AG09319 (cell line): ENCODE measurements around the gene CFAP157.

Experiments
- DNase-seq: peaks from one replicate; pipeline ENCODE4 v3.0.0-alpha.2; 2010; ENCODE audit warnings: low read depth; ENCODE audit errors: extremely low read depth
- CTCF ChIP-seq: IDR thresholded peaks from 2 replicates; pipeline ENCODE4 v1.5.1; 2011; ENCODE audit warnings: low read depth, mild to moderate bottlenecking, inconsistent platforms, low read length, moderate library complexity

The CFAP157 gene

GRCh38 chr9:127700140-127700539, 6.6 kb upstream of the CFAP157 start:
- TF ChIP-seq CTCF, result no peak
- DNase-seq, result no peak

GRCh38 chr9:127700594-127701255, 6.1 kb upstream of the CFAP157 start:
- DNase-seq, result no peak
- no peak for TF ChIP-seq CTCF

GRCh38 chr9:127703289-127703946, 3.4 kb upstream of the CFAP157 start:
- no peak for DNase-seq
- no peak for TF ChIP-seq CTCF

GRCh38 chr9:127705577-127706379, 1.0 kb upstream of the CFAP157 start:
- TF ChIP-seq CTCF, result no peak
- no peak for DNase-seq

- TF ChIP-seq CTCF, result no peak
- no peak for DNase-seq
Observed at GRCh38 chr9:127707766-127708165, 978 bp downstream of the CFAP157 start.

- TF ChIP-seq CTCF, result no peak
- DNase-seq, result no peak
Observed at GRCh38 chr9:127708952-127709587, 2.3 kb downstream of the CFAP157 start.
